Fibroblast of lung (primary cell): ENCODE results near the gene SUMO1. TPM values are rescaled to one million over a fixed set of nuclear protein-coding genes. Genes with fewer than 3 reads are reported as not detected.
A peak's percentile ranks its signal among the peaks of the same experiment; 100 is the strongest.

Experiments
- DNase-seq, 2 donors: peaks; one replicate each; pipeline versions ENCODE4 v3.0.0 to v3.0.0-alpha.2; 2010; ENCODE audit warnings: low read depth in 2 of 2
- H2AFZ ChIP-seq: 2 replicates; pipeline ENCODE4 v1.5.1; 2012; ENCODE audit warnings: low read length, control low read depth, inconsistent platforms
- H3K27ac ChIP-seq: 2 replicates; pipeline ENCODE4 v1.5.1; 2011; ENCODE audit warnings: low read length, control low read depth; ENCODE audit not compliant: insufficient read depth
- H3K27me3 ChIP-seq: 2 replicates; pipeline ENCODE4 v1.5.1; 2011; ENCODE audit warnings: mild to moderate bottlenecking, low read length; ENCODE audit not compliant: control insufficient read depth, insufficient read depth
- H3K36me3 ChIP-seq: 2 replicates; pipeline ENCODE4 v1.5.1; 2011; ENCODE audit warnings: low read length; ENCODE audit not compliant: control insufficient read depth, insufficient read depth
- H3K4me1 ChIP-seq: 2 replicates; pipeline ENCODE4 v1.5.1; 2011; ENCODE audit warnings: low read length; ENCODE audit not compliant: control insufficient read depth, insufficient read depth; ENCODE audit errors: extremely low read depth
- H3K4me2 ChIP-seq: 2 replicates; pipeline ENCODE4 v1.5.1; 2011; ENCODE audit warnings: low read length, control low read depth; ENCODE audit not compliant: insufficient read depth; ENCODE audit errors: extremely low read depth
- H3K4me3 ChIP-seq, 4 experiments: fragments of 200-600 bp in 1 of 4; sonication (generic) in 1 of 4; replicated peaks in 1 of 4; 2 replicates each; pipeline ENCODE4 v1.5.1; 2011 to 2016; ENCODE audit warnings: low read length in 4 of 4, low read depth in 3 of 4, mild to moderate bottlenecking in 3 of 4, control low read depth in 2 of 4, inconsistent platforms in 1 of 4, mixed read lengths in 1 of 4; ENCODE audit not compliant: insufficient read depth in 1 of 4; ENCODE audit errors: control extremely low read depth in 1 of 4
- H3K79me2 ChIP-seq: 2 replicates; pipeline ENCODE4 v1.5.1; 2012; ENCODE audit warnings: mild to moderate bottlenecking, low read length, inconsistent platforms; ENCODE audit not compliant: control insufficient read depth, insufficient read depth
- H3K9ac ChIP-seq: 2 replicates; pipeline ENCODE4 v1.5.1; 2011; ENCODE audit warnings: mild to moderate bottlenecking, low read length, control low read depth; ENCODE audit not compliant: insufficient read depth
- H3K9me3 ChIP-seq: 2 replicates; pipeline ENCODE4 v1.5.1; 2012; ENCODE audit warnings: low read depth, low read length; ENCODE audit not compliant: control insufficient read depth, insufficient read depth
- H4K20me1 ChIP-seq: 2 replicates; pipeline ENCODE4 v1.5.1; 2011; ENCODE audit warnings: low read length; ENCODE audit not compliant: control insufficient read depth, insufficient read depth; ENCODE audit errors: extremely low read depth
- EZH2 ChIP-seq: IDR thresholded peaks from 2 replicates; pipeline ENCODE4 v1.5.1; 2012; ENCODE audit warnings: low read length, control low read depth, mild to moderate bottlenecking; ENCODE audit errors: missing control alignments
- polyA minus RNA-seq: library from RNA; depleted of rRNA, polyadenylated mRNA; stranded (reverse); fragments of >200 nt; gene quantifications from 2 replicates; pipeline ENCODE4 v1.2.3, GENCODE V29; 2011; ENCODE audit warnings: low replicate concordance
- polyA plus RNA-seq, 2 donors: library from polyadenylated mRNA; depleted of rRNA in 1 of 2; stranded (reverse) in 1 of 2; unstranded in 1 of 2; fragments of >200 nt; gene quantifications; 2 replicates each; pipeline ENCODE4 v1.2.1, GENCODE V29; 2011 to 2012; ENCODE audit warnings: missing spikeins in 1 of 2
- total RNA-seq: library from RNA; depleted of rRNA; stranded (reverse); fragments of >200 nt; gene quantifications from 2 replicates; pipeline ENCODE4 v1.2.1, GENCODE V29; 2014
- TF ChIP-seq, protein P1 (sequence below), 2 donors: IDR thresholded peaks in 1 of 2; conservative IDR thresholded peaks in 1 of 2; 1 replicate in 1 of 2; 2 replicates in 1 of 2; pipeline ENCODE4 v1.5.1; 2011 to 2012; ENCODE audit warnings: low read length in 2 of 2, control low read depth in 1 of 2, inconsistent platforms in 1 of 2, low read depth in 1 of 2, mild to moderate bottlenecking in 1 of 2

SUMO1 gene
- total RNA-seq (97.3 and 107 TPM in 2 replicates), polyA plus RNA-seq (151 and 170 TPM in 2 replicates), polyA minus RNA-seq (4.3 and 5.2 TPM in 2 replicates)
- 150 and 164 TPM in 2 replicates for polyA plus RNA-seq (2012)

DNA sequence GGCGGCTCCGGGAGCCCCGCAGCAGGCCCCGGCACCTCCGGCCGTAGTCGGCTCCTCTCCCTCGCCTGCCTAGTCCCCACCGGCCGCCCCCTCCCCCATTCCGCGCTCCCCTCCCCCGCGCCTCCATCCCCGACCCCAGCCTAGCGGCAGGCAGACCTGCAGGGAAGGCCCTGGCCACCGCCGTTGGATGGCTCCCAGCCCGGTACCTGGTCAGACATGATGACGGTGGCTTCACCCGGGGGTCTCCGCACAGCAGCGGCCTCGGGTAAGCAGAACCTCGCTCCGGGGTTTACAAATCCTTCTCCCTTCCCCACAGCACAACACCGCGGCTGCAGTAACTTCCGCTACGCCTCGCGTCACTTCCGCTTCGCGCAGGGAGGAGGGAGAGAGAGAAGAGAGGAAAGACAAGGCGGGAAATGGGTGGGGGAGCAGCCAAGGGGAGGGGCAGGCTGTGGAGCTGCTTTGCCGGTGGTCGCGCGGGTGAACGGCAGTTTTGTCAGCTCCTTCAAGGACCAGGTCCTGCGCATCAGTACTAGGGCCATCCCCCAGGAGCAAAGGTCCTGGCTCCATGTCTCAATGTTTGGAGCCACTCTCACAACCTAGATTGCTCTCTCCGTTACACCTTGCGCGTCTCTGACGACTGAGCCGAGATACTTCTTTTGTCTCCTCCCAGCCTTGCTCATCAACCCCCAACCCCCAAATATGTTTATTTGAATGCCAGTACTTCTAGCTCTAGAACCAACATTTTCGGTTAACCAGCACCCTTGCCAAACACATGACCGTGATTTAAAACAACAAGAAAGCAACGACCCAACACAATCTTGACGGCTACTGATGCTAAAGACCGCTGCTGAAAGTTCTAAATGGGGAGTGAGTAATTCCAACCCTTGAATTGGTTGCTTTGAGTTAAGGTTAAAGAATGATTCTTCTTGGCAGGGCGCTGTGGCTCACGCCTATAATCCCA, at the start of gene SUMO1:
Gene SUMO1 (minus strand): TSS at position 364 of the 964 bp plus-strand sequence. CDS start 146 bp downstream, at position 218.
- Histone ChIP-seq H3K4me1 (no peaks in the 10 kb centered on the region), H3K9me3 (no peaks in the 10 kb centered on the region), H3K27ac (peak within 1 kb of the TSS; percentile 84), H3K4me3 (peak within 1 kb of the TSS; percentile 88 to 99 (median 94)), H2AFZ (peak within 1 kb of the TSS; percentile 100), H3K27me3 (no peaks in the 10 kb centered on the region), H3K9ac (peak within 1 kb of the TSS; percentile 77), H3K79me2 (peaks cover 44% of the 10 kb centered on the region), H3K4me2 (peak within 1 kb of the TSS; percentile 79), H3K36me3 (no peaks in the 10 kb centered on the region), H4K20me1 (peaks cover 3% of the 10 kb centered on the region)
- no peak for TF ChIP-seq EZH2
- TF ChIP-seq, protein P1, sequence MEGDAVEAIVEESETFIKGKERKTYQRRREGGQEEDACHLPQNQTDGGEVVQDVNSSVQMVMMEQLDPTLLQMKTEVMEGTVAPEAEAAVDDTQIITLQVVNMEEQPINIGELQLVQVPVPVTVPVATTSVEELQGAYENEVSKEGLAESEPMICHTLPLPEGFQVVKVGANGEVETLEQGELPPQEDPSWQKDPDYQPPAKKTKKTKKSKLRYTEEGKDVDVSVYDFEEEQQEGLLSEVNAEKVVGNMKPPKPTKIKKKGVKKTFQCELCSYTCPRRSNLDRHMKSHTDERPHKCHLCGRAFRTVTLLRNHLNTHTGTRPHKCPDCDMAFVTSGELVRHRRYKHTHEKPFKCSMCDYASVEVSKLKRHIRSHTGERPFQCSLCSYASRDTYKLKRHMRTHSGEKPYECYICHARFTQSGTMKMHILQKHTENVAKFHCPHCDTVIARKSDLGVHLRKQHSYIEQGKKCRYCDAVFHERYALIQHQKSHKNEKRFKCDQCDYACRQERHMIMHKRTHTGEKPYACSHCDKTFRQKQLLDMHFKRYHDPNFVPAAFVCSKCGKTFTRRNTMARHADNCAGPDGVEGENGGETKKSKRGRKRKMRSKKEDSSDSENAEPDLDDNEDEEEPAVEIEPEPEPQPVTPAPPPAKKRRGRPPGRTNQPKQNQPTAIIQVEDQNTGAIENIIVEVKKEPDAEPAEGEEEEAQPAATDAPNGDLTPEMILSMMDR (conservative IDR thresholded peaks at IDR 0.05 in 1 of 2, IDR thresholded peaks at IDR 0.05 in 1 of 2; ENCODE audit: low read depth in 1 of 2, low read length in 2 of 2) = no peak
- DNase-seq = peak; percentile 86 to 88

DNA sequence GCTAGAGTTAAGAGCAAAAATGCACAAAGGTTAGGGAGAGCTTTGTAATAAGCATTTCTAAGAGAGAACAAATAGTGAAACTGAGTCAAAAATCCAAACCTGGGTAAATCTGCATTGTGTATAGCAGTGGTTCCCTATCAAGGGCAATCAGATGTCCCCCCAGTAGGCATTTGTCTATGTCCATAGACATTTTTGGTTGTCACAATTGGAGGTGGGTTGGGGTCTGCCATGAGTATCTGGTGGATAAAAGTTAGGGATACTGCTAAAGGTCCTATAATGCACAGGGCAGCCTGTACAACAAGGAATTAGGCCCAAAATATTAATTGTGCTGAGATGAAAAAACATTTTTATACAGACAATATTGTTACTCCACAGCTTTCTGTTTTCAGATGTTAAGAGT, 48.2 kb upstream of the SUMO1 start:
- Histone ChIP-seq H4K20me1 (no peaks in the 10 kb centered on the region), H2AFZ (no peak overlapping the region), H3K9me3 (no peaks in the 10 kb centered on the region), H3K27ac (no peak overlapping the region), H3K27me3 (no peaks in the 10 kb centered on the region), H3K4me1 (no peaks in the 10 kb centered on the region), H3K4me2 (no peak overlapping the region), H3K36me3 (peaks cover 18% of the 10 kb centered on the region), H3K4me3 (no peak overlapping the region), H3K9ac (no peak overlapping the region), H3K79me2 (peaks cover 5% of the 10 kb centered on the region)
- TF ChIP-seq EZH2 = no peak
- TF ChIP-seq, protein P1 (conservative IDR thresholded peaks at IDR 0.05 in 1 of 2, IDR thresholded peaks at IDR 0.05 in 1 of 2; ENCODE audit: low read depth in 1 of 2, low read length in 2 of 2) = no peak
- DNase-seq = no peak

- Histone ChIP-seq H3K4me2 (no peak overlapping the region), H2AFZ (no peak overlapping the region), H3K36me3 (peaks cover 10% of the 10 kb centered on the region), H3K27ac (peak overlapping the region; percentile 49), H3K4me1 (peaks cover 8% of the 10 kb centered on the region), H3K4me3 (no peak overlapping the region), H3K9me3 (no peaks in the 10 kb centered on the region), H3K79me2 (peaks cover 67% of the 10 kb centered on the region), H4K20me1 (no peaks in the 10 kb centered on the region), H3K9ac (no peak overlapping the region), H3K27me3 (no peaks in the 10 kb centered on the region)
- no peak for TF ChIP-seq EZH2
- TF ChIP-seq, protein P1 (conservative IDR thresholded peaks at IDR 0.05 in 1 of 2, IDR thresholded peaks at IDR 0.05 in 1 of 2; ENCODE audit: low read depth in 1 of 2, low read length in 2 of 2) = peak; percentile 45 to 78
- DNase-seq = peak; percentile 67 to 85
Measured at GRCh38 chr2:202278944-202279343, 40.5 kb upstream of the SUMO1 start.
